Endothelial cell (in vitro differentiated cells): ENCODE results near the gene FGF8. TPM values are rescaled to one million over a fixed set of nuclear protein-coding genes. Genes with fewer than 3 reads are reported as not detected.
"Not testable (repeated sequence)": the region's sequence is repeated elsewhere in the genome, so short reads cannot be mapped to it uniquely, and the experiment has no call there.

Experiments used
- DNase-seq: peaks from one replicate; pipeline ENCODE4 v3.0.0; 2021; ENCODE audit warnings: low spot score
- H3K27ac Mint-ChIP-seq: one replicate; pipeline ENCODE4 v1.8.0; 2021; ENCODE audit warnings: mixed read lengths, inconsistent platforms; ENCODE audit not compliant: unreplicated experiment
- H3K27me3 Mint-ChIP-seq: one replicate; pipeline ENCODE4 v1.8.0; 2021; ENCODE audit warnings: mild to moderate bottlenecking, moderate library complexity, mixed read lengths, inconsistent platforms; ENCODE audit not compliant: unreplicated experiment
- H3K36me3 Mint-ChIP-seq: one replicate; pipeline ENCODE4 v1.8.0; 2021; ENCODE audit warnings: mild to moderate bottlenecking, low read depth, mixed read lengths, inconsistent platforms; ENCODE audit not compliant: unreplicated experiment
- H3K4me1 Mint-ChIP-seq: one replicate; pipeline ENCODE4 v1.8.0; 2021; ENCODE audit warnings: mild to moderate bottlenecking, mixed read lengths, inconsistent platforms; ENCODE audit not compliant: unreplicated experiment
- H3K4me3 Mint-ChIP-seq: one replicate; pipeline ENCODE4 v1.8.0; 2021; ENCODE audit warnings: mild to moderate bottlenecking, mixed read lengths, inconsistent platforms; ENCODE audit not compliant: unreplicated experiment
- H3K9me3 Mint-ChIP-seq: one replicate; pipeline ENCODE4 v1.8.0; 2021; ENCODE audit warnings: mixed read lengths, inconsistent platforms; ENCODE audit not compliant: unreplicated experiment
- total RNA-seq: library from RNA; stranded (reverse); fragmentation: NEBNext Ultra II Directional; extraction: Animal tissue kit (Norgen Biotek cat#: 25700); gene quantifications from one replicate; pipeline ENCODE4 v1.2.1, GENCODE V29; 2021; ENCODE audit not compliant: unreplicated experiment
- TF ChIP-seq, protein P1 (sequence below): fragments of 200-600 bp; sonication (generic); IDR thresholded peaks from one replicate; pipeline ENCODE4 v1.5.0; 2021; ENCODE audit warnings: antibody characterized with exemption; ENCODE audit not compliant: unreplicated experiment

Gene FGF8
- total RNA-seq, 1 donor from 2014 or later: 1.1 TPM

- TF ChIP-seq, protein P1, sequence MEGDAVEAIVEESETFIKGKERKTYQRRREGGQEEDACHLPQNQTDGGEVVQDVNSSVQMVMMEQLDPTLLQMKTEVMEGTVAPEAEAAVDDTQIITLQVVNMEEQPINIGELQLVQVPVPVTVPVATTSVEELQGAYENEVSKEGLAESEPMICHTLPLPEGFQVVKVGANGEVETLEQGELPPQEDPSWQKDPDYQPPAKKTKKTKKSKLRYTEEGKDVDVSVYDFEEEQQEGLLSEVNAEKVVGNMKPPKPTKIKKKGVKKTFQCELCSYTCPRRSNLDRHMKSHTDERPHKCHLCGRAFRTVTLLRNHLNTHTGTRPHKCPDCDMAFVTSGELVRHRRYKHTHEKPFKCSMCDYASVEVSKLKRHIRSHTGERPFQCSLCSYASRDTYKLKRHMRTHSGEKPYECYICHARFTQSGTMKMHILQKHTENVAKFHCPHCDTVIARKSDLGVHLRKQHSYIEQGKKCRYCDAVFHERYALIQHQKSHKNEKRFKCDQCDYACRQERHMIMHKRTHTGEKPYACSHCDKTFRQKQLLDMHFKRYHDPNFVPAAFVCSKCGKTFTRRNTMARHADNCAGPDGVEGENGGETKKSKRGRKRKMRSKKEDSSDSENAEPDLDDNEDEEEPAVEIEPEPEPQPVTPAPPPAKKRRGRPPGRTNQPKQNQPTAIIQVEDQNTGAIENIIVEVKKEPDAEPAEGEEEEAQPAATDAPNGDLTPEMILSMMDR: no peak
- Mint-ChIP-seq H3K36me3 (peaks cover 25% of the 10 kb centered on the region), H3K27ac (peak overlapping the region; percentile 36), H3K4me3 (no peak overlapping the region), H3K9me3 (no peaks in the 10 kb centered on the region), H3K4me1 (peaks cover 6% of the 10 kb centered on the region), H3K27me3 (peaks cover 1% of the 10 kb centered on the region)
- DNase-seq: no peak
These were observed 13.8 kb upstream of the FGF8 start for GRCh38 chr10:101789686-101790085.

- not testable (repeated sequence) for H3K27me3 Mint-ChIP-seq, DNase-seq, H3K4me3 Mint-ChIP-seq, H3K9me3 Mint-ChIP-seq
- peaks cover 25% of the 10 kb centered on the region for H3K36me3 Mint-ChIP-seq
- peak overlapping the region; percentile 36 for H3K27ac Mint-ChIP-seq
- H3K4me1 Mint-ChIP-seq: peaks cover 11% of the 10 kb centered on the region
These were observed 13.3 kb upstream of the FGF8 start for GRCh38 chr10:101789231-101789630.

DNA sequence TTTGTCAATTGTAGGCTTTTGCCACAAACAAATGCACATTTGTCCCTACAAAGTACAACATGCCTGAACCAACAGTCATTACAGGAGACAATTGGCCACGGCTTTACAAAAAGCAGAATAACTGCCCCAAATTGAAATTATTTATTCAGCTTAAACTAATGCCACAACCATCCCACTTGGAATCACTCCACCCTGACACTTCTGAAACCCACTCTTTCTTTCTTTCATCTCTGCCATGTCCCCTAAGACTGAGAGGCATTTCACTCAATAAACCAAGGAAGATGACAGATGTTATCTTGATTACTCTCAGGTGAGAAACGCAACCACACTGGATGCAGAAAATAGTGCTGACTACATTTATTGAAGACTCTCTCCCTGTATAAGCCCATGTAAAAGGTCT lies 9.9 kb upstream of the FGF8 start:
- H3K9me3 Mint-ChIP-seq: no peaks in the 10 kb centered on the region
- no peak overlapping the region for H3K27ac Mint-ChIP-seq
- peak overlapping the region; percentile 54 for H3K4me3 Mint-ChIP-seq
- H3K36me3 Mint-ChIP-seq: peaks cover 14% of the 10 kb centered on the region
- peaks cover 8% of the 10 kb centered on the region for H3K27me3 Mint-ChIP-seq
- no peak for DNase-seq
- H3K4me1 Mint-ChIP-seq: peaks cover 38% of the 10 kb centered on the region
- TF ChIP-seq, protein P1: no peak

DNA sequence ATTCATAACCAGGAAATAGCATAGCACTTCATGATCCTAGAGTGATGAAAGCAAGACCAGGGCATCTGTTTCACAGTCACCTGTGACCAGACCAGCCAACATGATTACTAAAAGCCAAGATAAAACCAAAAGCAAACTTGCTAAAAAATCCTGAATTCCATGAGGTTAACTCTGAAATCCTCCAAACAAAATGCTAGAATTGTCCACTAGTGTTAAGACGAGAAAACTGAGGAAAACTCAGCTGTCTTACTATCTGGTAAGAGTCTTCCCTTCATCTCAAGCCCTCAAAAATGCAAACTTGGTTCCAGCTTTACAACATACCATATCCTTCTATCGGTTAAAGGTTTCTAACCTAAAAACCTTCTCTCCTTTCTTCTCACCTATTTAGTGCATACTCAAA lies 8.6 kb upstream of the FGF8 start:
- H3K27ac Mint-ChIP-seq: peak overlapping the region; percentile 69
- peak overlapping the region; percentile 98 for H3K4me3 Mint-ChIP-seq
- peaks cover 14% of the 10 kb centered on the region for H3K36me3 Mint-ChIP-seq

GRCh38 chr10:101783736-101784118 lies 7.8 kb upstream of the FGF8 start:
- TF ChIP-seq, protein P1: no peak

More for the DNA sequence above, 8.6 kb upstream of the FGF8 start:
- TF ChIP-seq, protein P1: no peak
- Mint-ChIP-seq H3K4me1 (peaks cover 38% of the 10 kb centered on the region), H3K9me3 (no peaks in the 10 kb centered on the region), H3K27me3 (peaks cover 8% of the 10 kb centered on the region)
- no peak for DNase-seq

More at GRCh38 chr10:101783736-101784118, 7.8 kb upstream of the FGF8 start:
- H3K27me3 Mint-ChIP-seq: peaks cover 11% of the 10 kb centered on the region
- no peak for DNase-seq
- H3K4me3 Mint-ChIP-seq: peak overlapping the region; percentile 98
- no peaks in the 10 kb centered on the region for H3K9me3 Mint-ChIP-seq
- peaks cover 14% of the 10 kb centered on the region for H3K36me3 Mint-ChIP-seq
- H3K4me1 Mint-ChIP-seq: peaks cover 41% of the 10 kb centered on the region
- peak overlapping the region; percentile 69 for H3K27ac Mint-ChIP-seq
